ENCODE data around the gene YBEY.

DNA sequence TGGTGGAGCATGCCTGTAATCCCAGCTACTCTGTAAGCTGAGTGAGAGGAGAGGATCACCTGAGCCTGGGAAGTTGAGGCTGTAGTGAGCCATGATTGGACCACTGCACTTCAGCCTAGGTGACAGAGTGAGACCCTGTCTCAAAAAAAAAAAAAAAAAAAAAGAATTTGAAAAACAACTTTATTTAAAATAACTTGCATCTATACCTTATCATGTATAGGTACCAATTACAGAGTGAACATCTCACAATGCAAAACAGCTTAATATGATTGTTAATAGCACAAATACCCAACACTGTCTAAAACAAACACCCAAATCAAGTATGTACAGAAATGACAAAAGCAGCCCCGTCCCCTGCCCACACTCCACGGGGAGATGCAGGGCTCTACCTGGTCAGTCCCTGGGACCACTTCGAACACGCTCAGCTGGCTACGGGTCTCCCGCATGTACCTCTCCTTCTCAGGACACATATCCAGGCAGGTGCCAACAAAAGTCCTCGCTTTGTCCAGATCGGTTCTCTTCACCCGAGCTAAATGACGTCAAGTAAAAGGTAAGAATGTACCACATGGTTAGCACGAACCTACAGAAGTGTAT lies 11.2 kb upstream of the YBEY start:
- TF ChIP-seq, protein P1, sequence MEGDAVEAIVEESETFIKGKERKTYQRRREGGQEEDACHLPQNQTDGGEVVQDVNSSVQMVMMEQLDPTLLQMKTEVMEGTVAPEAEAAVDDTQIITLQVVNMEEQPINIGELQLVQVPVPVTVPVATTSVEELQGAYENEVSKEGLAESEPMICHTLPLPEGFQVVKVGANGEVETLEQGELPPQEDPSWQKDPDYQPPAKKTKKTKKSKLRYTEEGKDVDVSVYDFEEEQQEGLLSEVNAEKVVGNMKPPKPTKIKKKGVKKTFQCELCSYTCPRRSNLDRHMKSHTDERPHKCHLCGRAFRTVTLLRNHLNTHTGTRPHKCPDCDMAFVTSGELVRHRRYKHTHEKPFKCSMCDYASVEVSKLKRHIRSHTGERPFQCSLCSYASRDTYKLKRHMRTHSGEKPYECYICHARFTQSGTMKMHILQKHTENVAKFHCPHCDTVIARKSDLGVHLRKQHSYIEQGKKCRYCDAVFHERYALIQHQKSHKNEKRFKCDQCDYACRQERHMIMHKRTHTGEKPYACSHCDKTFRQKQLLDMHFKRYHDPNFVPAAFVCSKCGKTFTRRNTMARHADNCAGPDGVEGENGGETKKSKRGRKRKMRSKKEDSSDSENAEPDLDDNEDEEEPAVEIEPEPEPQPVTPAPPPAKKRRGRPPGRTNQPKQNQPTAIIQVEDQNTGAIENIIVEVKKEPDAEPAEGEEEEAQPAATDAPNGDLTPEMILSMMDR (optimal IDR thresholded peaks at IDR 0.05 in 1 of 3, IDR thresholded peaks at IDR 0.05 in 1 of 3, conservative IDR thresholded peaks at IDR 0.05 in 1 of 3; ENCODE audit: extremely low read depth in 1 of 3, insufficient read depth in 2 of 3, low read length in 3 of 3): no peak
- TF ChIP-seq EZH2 (IDR thresholded peaks at IDR 0.05; ENCODE audit: low read length): no peak
